IMR-90 (cell line): ENCODE measurements around the gene JPT2. TPM values are rescaled to one million over a fixed set of nuclear protein-coding genes. Genes with fewer than 3 reads are reported as not detected.

Source experiments
- ATAC-seq: fragments of 200-7000 bp; cut with Tn5 transposase; 2 replicates; pipeline ENCODE4 v1.9.1; 2020; ENCODE audit warnings: low read depth, mild to moderate bottlenecking, moderate library complexity
- BruUV-seq: library from RNA; stranded (reverse); fragments of 400-500 nt; replicated peaks from 2 replicates; lab custom pipeline; 2021; lab: Mats Ljungman, UMichigan
- CTCF ChIA-PET: fragments of 300-600 bp; formaldehyde crosslinking; extraction: SDS; loops from one replicate; lab custom pipeline; 2021; ENCODE audit warnings: antibody characterized with exemption; lab: Yijun Ruan, JAX
- POLR2A ChIA-PET: fragments of 300-600 bp; sonication (Branson Sonifier 250); formaldehyde crosslinking; loops from one replicate; lab custom pipeline; 2022; ENCODE audit warnings: antibody characterized with exemption; ENCODE audit not compliant: unreplicated experiment; lab: Charles Lee
- DNase-seq: peaks from one replicate; pipeline ENCODE4 v3.0.0; 2013
- H2AFZ ChIP-seq: replicated peaks from 2 replicates; pipeline ENCODE3; 2013; ENCODE audit warnings: low read length, mild to moderate bottlenecking; ENCODE audit not compliant: poor library complexity
- H2AK5ac ChIP-seq: 2 replicates; pipeline ENCODE4 v1.6.1; 2013; ENCODE audit warnings: low read depth, low read length, inconsistent platforms
- H2AK9ac ChIP-seq: replicated peaks from 2 replicates; pipeline ENCODE3; 2013; ENCODE audit warnings: mild to moderate bottlenecking, low read depth, low read length, moderate library complexity; ENCODE audit not compliant: poor library complexity
- H2BK120ac ChIP-seq: 2 replicates; pipeline ENCODE4 v1.6.1; 2013; ENCODE audit warnings: low read depth, low read length, inconsistent platforms
- H2BK15ac ChIP-seq: 3 replicates; pipeline ENCODE4 v1.6.1; 2013; ENCODE audit warnings: low read depth, low read length, inconsistent platforms
- H2BK20ac ChIP-seq: 2 replicates; pipeline ENCODE4 v1.6.1; 2013; ENCODE audit warnings: low read depth, mild to moderate bottlenecking, inconsistent platforms, low read length, moderate library complexity
- H2BK5ac ChIP-seq: 2 replicates; pipeline ENCODE4 v1.6.1; 2013; ENCODE audit warnings: mild to moderate bottlenecking, low read depth, low read length, inconsistent platforms; ENCODE audit not compliant: poor library complexity, severe bottlenecking
- H3K14ac ChIP-seq: replicated peaks from 2 replicates; pipeline ENCODE4 v1.6.1; 2013; ENCODE audit warnings: low read depth, low read length, inconsistent platforms
- H3K18ac ChIP-seq: 2 replicates; pipeline ENCODE4 v1.6.1; 2013; ENCODE audit warnings: low read depth, low read length, control low read depth
- H3K23ac ChIP-seq: 2 replicates; pipeline ENCODE4 v1.6.1; 2013; ENCODE audit warnings: low read depth, low read length, inconsistent platforms
- H3K27ac ChIP-seq: 2 replicates; pipeline ENCODE4 v1.5.1; 2013; ENCODE audit warnings: mild to moderate bottlenecking, control low read depth, low read length; ENCODE audit not compliant: insufficient read depth
- H3K27me3 ChIP-seq: 2 replicates; pipeline ENCODE4 v1.6.1; 2013; ENCODE audit warnings: low read length; ENCODE audit not compliant: control insufficient read depth, insufficient read depth
- H3K36me3 ChIP-seq: 2 replicates; pipeline ENCODE4 v1.6.1; 2013; ENCODE audit warnings: low read length, mixed read lengths; ENCODE audit not compliant: control insufficient read depth, insufficient read depth
- H3K4ac ChIP-seq: 2 replicates; pipeline ENCODE4 v1.6.1; 2013; ENCODE audit warnings: low read depth, low read length, inconsistent platforms
- H3K4me1 ChIP-seq: 2 replicates; pipeline ENCODE4 v1.6.1; 2013; ENCODE audit warnings: low read length, mixed read lengths; ENCODE audit not compliant: control insufficient read depth, insufficient read depth
- H3K4me2 ChIP-seq: 2 replicates; pipeline ENCODE4 v1.6.1; 2013; ENCODE audit warnings: low read depth, mild to moderate bottlenecking, control low read depth, low read length, moderate library complexity
- H3K4me3 ChIP-seq: 2 replicates; pipeline ENCODE4 v1.5.1; 2013; ENCODE audit warnings: low read depth, mild to moderate bottlenecking, control low read depth, low read length, moderate library complexity; ENCODE audit not compliant: insufficient read depth
- H3K56ac ChIP-seq: 2 replicates; pipeline ENCODE4 v1.6.1; 2013; ENCODE audit warnings: low read length, inconsistent platforms; ENCODE audit not compliant: insufficient read depth; ENCODE audit errors: extremely low read depth
- H3K79me1 ChIP-seq, 2 experiments: 2 replicates each; pipeline ENCODE4 v1.6.1; 2013; ENCODE audit warnings: low read length in 2 of 2, inconsistent platforms in 1 of 2, low read depth in 1 of 2
- H3K9ac ChIP-seq: 2 replicates; pipeline ENCODE4 v1.6.1; 2013; ENCODE audit warnings: low read depth, low read length, control low read depth
- H3K9me1 ChIP-seq: 2 replicates; pipeline ENCODE4 v1.6.1; 2013; ENCODE audit warnings: low read length, inconsistent platforms; ENCODE audit not compliant: insufficient read depth
- H3K9me3 ChIP-seq: 2 replicates; pipeline ENCODE4 v1.6.1; 2013; ENCODE audit warnings: low read length; ENCODE audit not compliant: control insufficient read depth, insufficient read depth
- H4K20me1 ChIP-seq: 2 replicates; pipeline ENCODE4 v1.6.1; 2013; ENCODE audit warnings: low read length, inconsistent platforms; ENCODE audit not compliant: insufficient read depth
- H4K5ac ChIP-seq: 2 replicates; pipeline ENCODE4 v1.6.1; 2013; ENCODE audit warnings: mild to moderate bottlenecking, low read depth, low read length, control low read depth
- H4K8ac ChIP-seq, 2 experiments: 2 replicates each; pipeline ENCODE4 v1.6.1; 2013; ENCODE audit warnings: low read depth in 2 of 2, low read length in 2 of 2, control low read depth in 1 of 2, inconsistent platforms in 1 of 2
- H4K91ac ChIP-seq: 2 replicates; pipeline ENCODE4 v1.6.1; 2013; ENCODE audit warnings: low read depth, low read length, inconsistent platforms; ENCODE audit not compliant: insufficient read depth
- CHD1 ChIP-seq: IDR thresholded peaks from 2 replicates; pipeline ENCODE4 v1.6.1; 2012; ENCODE audit warnings: low read depth, low read length, improper control_type of control experiment
- ELK1 ChIP-seq: fragments of 150-350 bp; IDR thresholded peaks from 2 replicates; pipeline ENCODE4 v1.6.1; 2016; ENCODE audit warnings: low read depth, mild to moderate bottlenecking, low read length, moderate library complexity, borderline replicate concordance
- FOS ChIP-seq: fragments of 150-350 bp; IDR thresholded peaks from 2 replicates; pipeline ENCODE4 v1.6.1; 2016; ENCODE audit warnings: low read depth, low read length
- MXI1 ChIP-seq: IDR thresholded peaks from 2 replicates; pipeline ENCODE4 v1.6.1; 2012; ENCODE audit warnings: low read depth, mild to moderate bottlenecking, low read length, moderate library complexity, borderline replicate concordance
- POLR2A ChIP-seq: IDR thresholded peaks from 2 replicates; pipeline ENCODE4 v1.6.1; 2012; ENCODE audit warnings: mild to moderate bottlenecking, low read depth, low read length
- RCOR1 ChIP-seq: IDR thresholded peaks from 2 replicates; pipeline ENCODE4 v1.6.1; 2012; ENCODE audit warnings: mild to moderate bottlenecking, low read length, improper control_type of control experiment; ENCODE audit not compliant: insufficient replicate concordance
- RFX5 ChIP-seq: IDR thresholded peaks from 2 replicates; pipeline ENCODE4 v1.8.0; 2012; ENCODE audit warnings: low read depth, mild to moderate bottlenecking, low read length, moderate library complexity
- SMC3 ChIP-seq: fragments of 150-350 bp; IDR thresholded peaks from 2 replicates; pipeline ENCODE4 v1.6.1; 2016; ENCODE audit warnings: low read depth, mild to moderate bottlenecking, antibody characterized with exemption, low read length, moderate library complexity
- WGBS, 2 experiments: methylation state at CpG; one replicate each; pipeline versions ENCODE4 v1.1.5 to v1.1.7; 2013; ENCODE audit warnings: missing lambda C conversion rate in 2 of 2; ENCODE audit not compliant: insufficient read length in 1 of 2; ENCODE audit errors: extremely low coverage in 2 of 2; 5-methylcytosine and 5-hydroxymethylcytosine counted together
- dilution Hi-C: fragments of 300-500 bp; cut with HindIII; formaldehyde crosslinking; loops from one replicate; pipeline ENCODE4 v1.14.3; 2018; ENCODE audit warnings: low sequenced_read_pairs; ENCODE audit not compliant: unreplicated experiment
- in situ Hi-C: fragments of 300-500 bp; cut with MboI; formaldehyde crosslinking; loops from 3 replicates; pipeline ENCODE4 v1.14.3; 2019; ENCODE audit warnings: low sequenced_read_pairs, inconsistent platforms, mixed read lengths
- intact Hi-C: fragments of 100-400 bp; cut with micrococcal nuclease; formaldehyde crosslinking; loops from 2 replicates; pipeline ENCODE4 v1.10.0; 2022
- polyA plus RNA-seq, 3 experiments: library from polyadenylated mRNA; depleted of rRNA; stranded (reverse); fragments of >200 nt; gene quantifications; 2 replicates each; pipeline ENCODE4 v1.2.3, GENCODE V29; 2012; ENCODE audit warnings: low replicate concordance in 1 of 3
- total RNA-seq: library from RNA; depleted of rRNA; stranded (reverse); fragments of >200 nt; gene quantifications from 2 replicates; pipeline ENCODE4 v1.2.3, GENCODE V29; 2012

Gene JPT2
- total and polyA plus RNA-seq, 2 of the 4 experiments (the other 2 are of a cell fraction) = 40.0 to 41.5 TPM

DNA sequence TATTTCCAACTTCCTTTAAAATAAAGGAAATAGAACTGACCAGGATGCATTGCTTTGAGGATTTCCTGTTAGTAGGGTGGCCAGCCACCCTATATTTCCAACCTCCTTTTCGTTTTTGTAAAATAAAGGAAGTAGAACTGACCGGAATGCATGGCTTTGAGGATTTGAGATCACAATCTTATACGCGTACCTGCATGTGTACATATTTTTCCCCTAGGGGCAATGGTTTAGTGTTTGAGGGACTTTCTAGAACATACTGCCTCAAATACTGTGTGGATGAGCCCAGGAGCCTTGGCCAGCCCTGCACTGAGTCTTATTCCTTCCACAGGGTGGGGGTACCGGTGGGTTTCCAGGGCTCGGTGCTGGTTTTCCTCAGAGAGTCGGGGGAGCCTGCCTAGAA is 53.5 kb downstream of the JPT2 start:
- Histone ChIP-seq H3K4me3 (no peak overlapping the region), H2BK120ac (no peak overlapping the region), H2AFZ (no peak overlapping the region), H3K14ac (no peak overlapping the region), H3K79me1 (peaks cover 19 to 56% of the 10 kb centered on the region in 2 experiments; a peak in 3 of 4 replicates), H4K91ac (no peak overlapping the region), H3K27ac (no peak overlapping the region), H2BK15ac (no peak overlapping the region), H3K23ac (no peak overlapping the region), H3K18ac (no peak overlapping the region), H2AK5ac (no peak overlapping the region), H4K5ac (no peak overlapping the region), H3K4ac (no peak overlapping the region), H3K4me2 (no peak overlapping the region), H3K4me1 (no peaks in the 10 kb centered on the region), H4K20me1 (peaks cover 31% of the 10 kb centered on the region), H3K9me3 (no peaks in the 10 kb centered on the region), H3K56ac (no peak overlapping the region), H3K36me3 (peaks cover 69% of the 10 kb centered on the region), H4K8ac (no peak overlapping the region), H2AK9ac (no peak overlapping the region), H3K27me3 (no peaks in the 10 kb centered on the region), H3K9me1 (peaks cover 6% of the 10 kb centered on the region), H2BK20ac (no peak overlapping the region), H2BK5ac (no peak overlapping the region), H3K9ac (no peak overlapping the region)
- in situ Hi-C loops (no loop called here), intact Hi-C loops (no loop called here), dilution Hi-C loops (no loop called here)
- TF ChIP-seq ELK1 (no peak), FOS (no peak), CHD1 (no peak), RFX5 (no peak), SMC3 (no peak), POLR2A (no peak), MXI1 (no peak), RCOR1 (no peak)
- ATAC-seq = no peak
- ChIA-PET POLR2A (no interaction called here), CTCF (no interaction called here)
- no CpG with 5 or more reads among the region's 7 CpGs for WGBS, 2 experiments
- no TSS peak for BruUV-seq
- DNase-seq = no peak
